GM12878 (cell line): ENCODE results near the gene NOB1. TPM values are rescaled to one million over a fixed set of nuclear protein-coding genes. Genes with fewer than 3 reads are reported as not detected.
A peak's percentile ranks its signal among the peaks of the same experiment; 100 is the strongest.

ENCODE experiments used
- BCL11A ChIP-seq: IDR thresholded peaks from 2 replicates; pipeline ENCODE4 v1.6.1; 2011; ENCODE audit warnings: low read depth, low read length
- CTCF ChIP-seq, 3 experiments: IDR thresholded peaks in 2 of 3; conservative IDR thresholded peaks in 1 of 3; 2 replicates each; pipeline ENCODE4 v1.5.1; 2011; ENCODE audit warnings: low read depth in 3 of 3, low read length in 3 of 3, mild to moderate bottlenecking in 3 of 3, control low read depth in 2 of 3, moderate library complexity in 2 of 3, inconsistent platforms in 1 of 3, mixed read lengths in 1 of 3; ENCODE audit not compliant: control insufficient read depth in 2 of 3, insufficient read depth in 1 of 3; ENCODE audit errors: extremely low read depth in 1 of 3
- E2F4 ChIP-seq: IDR thresholded peaks from 2 replicates; pipeline ENCODE4 v1.6.1; 2012; ENCODE audit warnings: low read depth, low read length, improper control_type of control experiment
- MAX ChIP-seq: IDR thresholded peaks from 2 replicates; pipeline ENCODE4 v1.6.1; 2012; ENCODE audit warnings: low read depth, low read length, improper control_type of control experiment
- MLLT1 ChIP-seq: fragments of 450-650 bp; IDR thresholded peaks from 2 replicates; pipeline ENCODE4 v1.6.1; 2016; ENCODE audit warnings: mild to moderate bottlenecking
- MTA2 ChIP-seq: fragments of 450-650 bp; IDR thresholded peaks from 2 replicates; pipeline ENCODE4 v1.6.1; 2016; ENCODE audit warnings: low read depth, mild to moderate bottlenecking, moderate library complexity
- NFYA ChIP-seq: IDR thresholded peaks from 2 replicates; pipeline ENCODE4 v1.6.1; 2011; ENCODE audit warnings: low read depth, mild to moderate bottlenecking, low read length, improper control_type of control experiment, borderline replicate concordance
- POLR2A ChIP-seq: IDR thresholded peaks from 2 replicates; pipeline ENCODE4 v1.6.1; 2011; ENCODE audit warnings: low read depth, mild to moderate bottlenecking, low read length
- POLR2AphosphoS5 ChIP-seq: IDR thresholded peaks from 2 replicates; pipeline ENCODE4 v1.6.1; 2011; ENCODE audit warnings: mild to moderate bottlenecking, low read length, inconsistent platforms
- REST ChIP-seq: IDR thresholded peaks from 2 replicates; pipeline ENCODE4 v1.6.1; 2012; ENCODE audit warnings: mild to moderate bottlenecking, low read depth, low read length
- RFX5 ChIP-seq: IDR thresholded peaks from 2 replicates; pipeline ENCODE4 v1.6.1; 2011; ENCODE audit warnings: low read depth, low read length, improper control_type of control experiment
- SMAD5 ChIP-seq: IDR thresholded peaks from 2 replicates; pipeline ENCODE4 v1.6.1; 2016; ENCODE audit warnings: antibody characterized with exemption, low read depth
- SREBF2 ChIP-seq: IDR thresholded peaks from 2 replicates; pipeline ENCODE4 v1.6.1; 2012; ENCODE audit warnings: mild to moderate bottlenecking, low read length
- SUPT20H ChIP-seq: IDR thresholded peaks from 2 replicates; pipeline ENCODE4 v1.6.1; 2011; ENCODE audit warnings: low read depth, mild to moderate bottlenecking, low read length, moderate library complexity, borderline replicate concordance; ENCODE audit not compliant: control insufficient read depth
- ZBTB40 ChIP-seq: fragments of 450-650 bp; IDR thresholded peaks from 2 replicates; pipeline ENCODE4 v1.6.1; 2016; ENCODE audit warnings: mild to moderate bottlenecking, moderate library complexity, borderline replicate concordance
- ZNF622 ChIP-seq: fragments of 450-650 bp; IDR thresholded peaks from 2 replicates; pipeline ENCODE4 v1.6.1; 2017; ENCODE audit warnings: mild to moderate bottlenecking, inconsistent platforms
- polyA plus RNA-seq, 11 experiments: library from polyadenylated mRNA; depleted of rRNA in 4 of 11; unstranded in 6 of 11; stranded (reverse) in 5 of 11; fragments of >200 nt; fragmentation: Nextera tagmentation in 4 of 11; fragmentation: Illumina TruSeq in 1 of 11; extraction: Ambion mirVana in 4 of 11; extraction: Trizol in 1 of 11; gene quantifications; 1 replicate in 1 of 11; 2 replicates in 10 of 11; pipeline versions ENCODE4 v1.2.1 to v1.2.3, GENCODE V29; 2011 to 2016; ENCODE audit warnings: inconsistent platforms in 2 of 11, missing spikeins in 2 of 11, low read depth in 1 of 11
- total RNA-seq, 4 experiments: library from RNA; depleted of rRNA in 3 of 4; stranded (reverse); fragments of >200 nt in 3 of 4; fragmentation: Illumina TruSeq in 1 of 4; extraction: Trizol in 1 of 4; gene quantifications; 2 replicates each; pipeline versions ENCODE4 v1.2.1 to v1.2.3, GENCODE V29; 2013 to 2021

Gene NOB1
- total and polyA plus RNA-seq, 10 of the 15 experiments (the other 5 are each of a cell fraction or from before 2014, with no cell fraction given): 31.1 to 117 (median 78.0) TPM

GRCh38 chr16:69754469-69755310, at the start of gene NOB1 (continued):
- TF ChIP-seq ZBTB40 (no peak), MAX (peak; percentile 98), SMAD5 (peak; percentile 93), BCL11A (no peak), RFX5 (peak; percentile 59; the same call in 1 of the 2 replicates), REST (no peak), CTCF (IDR thresholded peaks at IDR 0.05 in 2 of 3, conservative IDR thresholded peaks at IDR 0.05 in 1 of 3; ENCODE audit: control insufficient read depth in 2 of 3, extremely low read depth in 1 of 3, insufficient read depth in 1 of 3, low read depth in 3 of 3, low read length in 3 of 3) (peak; percentile 99 to 100 (median 99); a peak in 5 of 6 replicates), POLR2A (peak; percentile 98), NFYA (no peak), MLLT1 (peak; percentile 74; the same call in 1 of the 2 replicates), ZNF622 (no peak), MTA2 (no peak), SUPT20H (no peak), SREBF2 (no peak), E2F4 (no peak), POLR2AphosphoS5 (peak; percentile 96)
